Measurements from ENCODE around the gene MMD2. TPM values are rescaled to one million over a fixed set of nuclear protein-coding genes. Genes with fewer than 3 reads are reported as not detected.

MMD2 gene
- total RNA-seq, 1 donor from 2014 or later, result not detected

DNA sequence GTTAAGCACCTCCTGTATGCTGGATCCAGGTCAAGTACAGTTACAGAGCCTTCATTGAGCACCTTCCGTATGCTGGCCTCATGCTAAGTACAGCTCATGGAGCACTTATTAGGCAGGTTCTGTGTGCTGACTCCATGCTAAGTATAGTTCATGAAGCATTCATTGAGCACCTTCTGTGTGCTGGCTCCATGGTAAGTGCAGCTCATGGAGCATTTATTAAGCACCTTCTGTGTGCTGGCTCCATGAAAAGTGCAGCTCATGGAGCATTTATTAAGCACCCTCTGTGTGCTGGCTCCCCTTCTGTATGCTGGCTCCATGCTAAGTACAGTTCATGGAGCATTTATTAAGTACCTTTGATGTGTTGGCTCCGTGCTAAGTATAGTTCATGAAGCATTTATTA is 30.5 kb downstream of the MMD2 start:
- H3K27ac Mint-ChIP-seq, result no peak overlapping the region
- peaks cover 7% of the 10 kb centered on the region for H3K27me3 Mint-ChIP-seq
- H3K9me3 Mint-ChIP-seq (ENCODE audit: low read depth), result no peaks in the 10 kb centered on the region
- TF ChIP-seq, protein P1, sequence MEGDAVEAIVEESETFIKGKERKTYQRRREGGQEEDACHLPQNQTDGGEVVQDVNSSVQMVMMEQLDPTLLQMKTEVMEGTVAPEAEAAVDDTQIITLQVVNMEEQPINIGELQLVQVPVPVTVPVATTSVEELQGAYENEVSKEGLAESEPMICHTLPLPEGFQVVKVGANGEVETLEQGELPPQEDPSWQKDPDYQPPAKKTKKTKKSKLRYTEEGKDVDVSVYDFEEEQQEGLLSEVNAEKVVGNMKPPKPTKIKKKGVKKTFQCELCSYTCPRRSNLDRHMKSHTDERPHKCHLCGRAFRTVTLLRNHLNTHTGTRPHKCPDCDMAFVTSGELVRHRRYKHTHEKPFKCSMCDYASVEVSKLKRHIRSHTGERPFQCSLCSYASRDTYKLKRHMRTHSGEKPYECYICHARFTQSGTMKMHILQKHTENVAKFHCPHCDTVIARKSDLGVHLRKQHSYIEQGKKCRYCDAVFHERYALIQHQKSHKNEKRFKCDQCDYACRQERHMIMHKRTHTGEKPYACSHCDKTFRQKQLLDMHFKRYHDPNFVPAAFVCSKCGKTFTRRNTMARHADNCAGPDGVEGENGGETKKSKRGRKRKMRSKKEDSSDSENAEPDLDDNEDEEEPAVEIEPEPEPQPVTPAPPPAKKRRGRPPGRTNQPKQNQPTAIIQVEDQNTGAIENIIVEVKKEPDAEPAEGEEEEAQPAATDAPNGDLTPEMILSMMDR (IDR thresholded peaks at IDR 0.05; ENCODE audit: unreplicated experiment), result no peak
- DNase-seq (ENCODE audit: low spot score, unreplicated experiment), result no peak
- H3K4me3 Mint-ChIP-seq (ENCODE audit: low read depth), result no peak overlapping the region
- no peaks in the 10 kb centered on the region for H3K36me3 Mint-ChIP-seq (ENCODE audit: insufficient read depth)
- no peaks in the 10 kb centered on the region for H3K4me1 Mint-ChIP-seq (ENCODE audit: low read depth)

DNA sequence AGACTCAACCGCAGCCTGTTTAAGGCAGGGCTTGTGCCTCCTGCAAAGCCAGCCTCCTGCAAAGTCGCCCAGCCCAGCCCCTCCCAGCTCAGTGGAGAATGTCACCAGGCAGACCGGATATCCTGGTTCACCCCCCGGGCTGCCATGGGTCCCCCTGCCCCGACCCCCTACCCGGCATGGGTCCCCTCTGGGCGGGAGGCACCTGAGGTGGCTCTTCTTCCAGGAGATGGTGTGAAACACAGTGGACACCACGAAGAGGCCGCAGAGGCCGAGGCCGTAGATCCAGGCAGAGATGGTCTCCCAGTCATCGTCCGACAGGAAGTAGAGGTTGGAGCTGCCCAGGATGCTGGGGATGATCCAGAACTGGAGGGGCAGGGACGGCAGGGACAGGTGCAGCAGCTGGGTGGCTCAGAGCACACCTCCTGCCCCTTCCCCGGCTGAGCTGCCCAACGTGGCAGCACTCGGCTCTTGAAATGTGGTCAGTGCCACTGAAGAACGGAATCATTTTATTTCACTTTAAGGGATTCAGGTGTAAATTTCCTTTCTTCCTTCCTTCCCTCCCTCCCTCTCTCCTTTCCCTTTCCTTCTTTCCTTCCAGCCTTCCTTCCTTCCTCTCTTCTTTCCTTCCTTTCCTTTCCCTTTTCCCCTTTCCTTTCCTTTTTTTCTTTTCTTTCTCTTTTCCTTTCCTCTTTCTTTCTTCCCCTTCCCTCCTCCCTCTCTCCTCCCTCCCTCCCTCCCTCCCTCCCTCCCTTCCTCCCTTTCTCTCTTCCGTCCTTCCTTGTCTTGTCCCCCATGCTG is 38.8 kb downstream of the MMD2 start:
- Mint-ChIP-seq H3K36me3 (ENCODE audit: insufficient read depth) (no peaks in the 10 kb centered on the region), H3K4me1 (ENCODE audit: low read depth) (no peaks in the 10 kb centered on the region), H3K4me3 (ENCODE audit: low read depth) (no peak overlapping the region), H3K27ac (no peak overlapping the region), H3K9me3 (ENCODE audit: low read depth) (no peaks in the 10 kb centered on the region), H3K27me3 (peaks cover 8% of the 10 kb centered on the region)
- DNase-seq (ENCODE audit: low spot score, unreplicated experiment), result no peak
- TF ChIP-seq, protein P1 (IDR thresholded peaks at IDR 0.05; ENCODE audit: unreplicated experiment), result no peak

DNA sequence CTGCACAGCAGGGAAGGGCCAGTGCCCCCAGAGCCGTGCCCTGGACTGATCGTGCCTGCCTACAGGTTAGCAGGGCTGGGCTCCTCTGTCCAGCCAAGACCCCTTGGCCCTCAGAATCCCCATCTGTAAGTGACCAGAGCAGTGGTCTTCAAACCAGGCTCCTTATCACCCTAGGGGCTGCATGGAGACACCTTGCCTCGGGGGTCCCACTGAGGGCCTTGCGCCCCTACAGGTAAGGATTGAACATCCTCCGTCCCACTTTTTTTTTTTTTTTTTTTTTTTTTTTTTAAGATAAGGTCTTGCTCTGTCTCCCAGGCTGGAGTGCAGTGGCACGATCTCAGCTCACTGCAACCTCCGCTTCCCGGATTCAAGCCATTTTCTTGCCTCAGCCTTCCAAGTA is 42.9 kb downstream of the MMD2 start:
- no peak for DNase-seq (ENCODE audit: low spot score, unreplicated experiment)
- H3K27ac Mint-ChIP-seq, result no peak overlapping the region
- no peaks in the 10 kb centered on the region for H3K27me3 Mint-ChIP-seq
- no peak overlapping the region for H3K4me3 Mint-ChIP-seq (ENCODE audit: low read depth)
- TF ChIP-seq, protein P1 (IDR thresholded peaks at IDR 0.05; ENCODE audit: unreplicated experiment), result no peak
- H3K36me3 Mint-ChIP-seq (ENCODE audit: insufficient read depth), result no peaks in the 10 kb centered on the region
- no peaks in the 10 kb centered on the region for H3K4me1 Mint-ChIP-seq (ENCODE audit: low read depth)
- no peaks in the 10 kb centered on the region for H3K9me3 Mint-ChIP-seq (ENCODE audit: low read depth)

DNA sequence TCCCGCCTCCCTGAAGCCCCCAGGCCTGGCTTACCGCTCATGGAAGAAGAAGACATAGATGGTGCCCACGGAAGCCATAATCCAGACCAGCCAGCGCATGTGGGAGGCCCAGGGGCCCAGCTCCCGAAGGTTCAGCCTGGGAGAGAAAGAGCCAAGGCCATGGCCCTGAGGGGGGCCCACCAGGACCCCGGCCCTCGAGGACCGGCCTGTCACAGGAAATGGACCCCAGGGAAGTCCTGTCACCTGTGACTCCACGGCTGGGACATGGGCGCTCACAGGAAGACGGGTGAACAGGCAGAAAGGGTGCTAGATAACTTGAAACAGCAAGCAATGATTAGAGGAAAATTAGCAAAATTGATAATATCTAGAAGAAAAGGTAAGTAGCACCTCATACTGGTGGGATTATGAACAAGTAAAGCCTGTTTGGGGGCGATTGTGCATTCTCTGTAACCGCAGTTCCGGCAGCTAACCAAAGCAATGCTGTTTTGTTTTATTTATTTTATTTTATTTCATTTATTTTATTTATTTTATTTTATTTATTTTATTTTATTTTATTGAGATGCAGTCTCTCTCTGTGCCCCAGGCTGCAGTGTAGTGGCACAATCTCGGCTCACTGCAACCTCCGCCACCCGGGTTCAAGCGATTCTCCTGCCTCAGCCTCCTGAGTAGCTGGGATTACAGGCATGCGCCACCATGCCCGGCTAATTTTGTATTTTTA is 47.7 kb downstream of the MMD2 start:
- TF ChIP-seq, protein P1 (IDR thresholded peaks at IDR 0.05; ENCODE audit: unreplicated experiment), result no peak
- no peak for DNase-seq (ENCODE audit: low spot score, unreplicated experiment)
- H3K27me3 Mint-ChIP-seq, result peaks cover 3% of the 10 kb centered on the region
- H3K27ac Mint-ChIP-seq, result no peak overlapping the region
- H3K4me1 Mint-ChIP-seq (ENCODE audit: low read depth), result no peaks in the 10 kb centered on the region
- H3K9me3 Mint-ChIP-seq (ENCODE audit: low read depth), result no peaks in the 10 kb centered on the region
- H3K4me3 Mint-ChIP-seq (ENCODE audit: low read depth), result no peak overlapping the region
- no peaks in the 10 kb centered on the region for H3K36me3 Mint-ChIP-seq (ENCODE audit: insufficient read depth)

DNA sequence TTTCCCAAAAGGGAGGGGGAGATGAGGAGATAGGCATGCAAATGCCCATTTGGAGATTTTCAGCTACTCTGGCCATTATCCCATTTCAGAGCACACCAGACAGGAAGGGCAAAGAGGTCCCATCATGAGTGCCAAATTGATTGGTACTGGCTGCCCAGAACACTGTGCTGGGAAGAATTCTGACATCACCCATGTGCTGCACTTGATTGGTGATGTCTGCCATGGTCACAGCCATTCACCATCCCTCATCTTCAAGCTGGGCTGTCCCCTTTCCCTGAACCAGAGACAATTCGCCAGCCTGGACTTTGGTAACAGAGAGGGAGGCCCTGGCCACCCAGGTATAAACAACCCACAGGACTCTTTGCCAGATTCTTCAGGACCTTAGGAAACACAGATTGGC is 52.3 kb downstream of the MMD2 start:
- Mint-ChIP-seq H3K4me3 (ENCODE audit: low read depth) (no peak overlapping the region), H3K27ac (no peak overlapping the region), H3K27me3 (peaks cover 17% of the 10 kb centered on the region), H3K9me3 (ENCODE audit: low read depth) (no peaks in the 10 kb centered on the region), H3K36me3 (ENCODE audit: insufficient read depth) (no peaks in the 10 kb centered on the region), H3K4me1 (ENCODE audit: low read depth) (no peaks in the 10 kb centered on the region)
- TF ChIP-seq, protein P1 (IDR thresholded peaks at IDR 0.05; ENCODE audit: unreplicated experiment), result no peak
- no peak for DNase-seq (ENCODE audit: low spot score, unreplicated experiment)
